ENCODE data around the gene TNNI2.

GRCh38 chr11:1826552-1827094, 12.2 kb upstream of the TNNI2 start:
- no peak for TF ChIP-seq EZH2 (IDR thresholded peaks at IDR 0.05; ENCODE audit: borderline replicate concordance)
- TF ChIP-seq, protein P1, sequence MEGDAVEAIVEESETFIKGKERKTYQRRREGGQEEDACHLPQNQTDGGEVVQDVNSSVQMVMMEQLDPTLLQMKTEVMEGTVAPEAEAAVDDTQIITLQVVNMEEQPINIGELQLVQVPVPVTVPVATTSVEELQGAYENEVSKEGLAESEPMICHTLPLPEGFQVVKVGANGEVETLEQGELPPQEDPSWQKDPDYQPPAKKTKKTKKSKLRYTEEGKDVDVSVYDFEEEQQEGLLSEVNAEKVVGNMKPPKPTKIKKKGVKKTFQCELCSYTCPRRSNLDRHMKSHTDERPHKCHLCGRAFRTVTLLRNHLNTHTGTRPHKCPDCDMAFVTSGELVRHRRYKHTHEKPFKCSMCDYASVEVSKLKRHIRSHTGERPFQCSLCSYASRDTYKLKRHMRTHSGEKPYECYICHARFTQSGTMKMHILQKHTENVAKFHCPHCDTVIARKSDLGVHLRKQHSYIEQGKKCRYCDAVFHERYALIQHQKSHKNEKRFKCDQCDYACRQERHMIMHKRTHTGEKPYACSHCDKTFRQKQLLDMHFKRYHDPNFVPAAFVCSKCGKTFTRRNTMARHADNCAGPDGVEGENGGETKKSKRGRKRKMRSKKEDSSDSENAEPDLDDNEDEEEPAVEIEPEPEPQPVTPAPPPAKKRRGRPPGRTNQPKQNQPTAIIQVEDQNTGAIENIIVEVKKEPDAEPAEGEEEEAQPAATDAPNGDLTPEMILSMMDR (IDR thresholded peaks at IDR 0.05; ENCODE audit: poor library complexity), result no peak
- no peak for TF ChIP-seq EZH2phosphoT487 (IDR thresholded peaks at IDR 0.05; ENCODE audit: low read depth, severe bottlenecking, unreplicated experiment)

Data from hepatocyte (in vitro differentiated cells).